Fibroblast of lung (primary cell): Measurements from ENCODE around the gene RFX2.

ENCODE experiments used
- EZH2 ChIP-seq: IDR thresholded peaks from 2 replicates; pipeline ENCODE4 v1.5.1; 2012; ENCODE audit warnings: low read length, control low read depth, mild to moderate bottlenecking; ENCODE audit errors: missing control alignments
- TF ChIP-seq, protein P1 (sequence below), 2 donors: IDR thresholded peaks in 1 of 2; conservative IDR thresholded peaks in 1 of 2; 1 replicate in 1 of 2; 2 replicates in 1 of 2; pipeline ENCODE4 v1.5.1; 2011 to 2012; ENCODE audit warnings: low read length in 2 of 2, control low read depth in 1 of 2, inconsistent platforms in 1 of 2, low read depth in 1 of 2, mild to moderate bottlenecking in 1 of 2

DNA sequence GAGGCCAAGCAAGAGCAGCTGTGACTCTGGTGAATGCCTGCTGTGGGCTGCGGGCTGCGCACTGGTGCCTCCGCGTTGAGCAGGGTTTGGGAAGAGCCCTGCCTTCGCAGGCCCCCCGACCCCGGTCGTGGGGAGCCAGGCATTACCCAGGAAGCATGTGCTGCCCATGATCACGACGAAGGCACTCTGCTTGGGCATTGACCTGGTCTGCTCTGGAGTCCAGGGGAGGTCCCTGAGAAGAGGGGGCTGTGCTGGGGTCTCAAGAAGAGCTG is 151.5 kb downstream of the RFX2 start:
- TF ChIP-seq EZH2, result no peak
- TF ChIP-seq, protein P1, sequence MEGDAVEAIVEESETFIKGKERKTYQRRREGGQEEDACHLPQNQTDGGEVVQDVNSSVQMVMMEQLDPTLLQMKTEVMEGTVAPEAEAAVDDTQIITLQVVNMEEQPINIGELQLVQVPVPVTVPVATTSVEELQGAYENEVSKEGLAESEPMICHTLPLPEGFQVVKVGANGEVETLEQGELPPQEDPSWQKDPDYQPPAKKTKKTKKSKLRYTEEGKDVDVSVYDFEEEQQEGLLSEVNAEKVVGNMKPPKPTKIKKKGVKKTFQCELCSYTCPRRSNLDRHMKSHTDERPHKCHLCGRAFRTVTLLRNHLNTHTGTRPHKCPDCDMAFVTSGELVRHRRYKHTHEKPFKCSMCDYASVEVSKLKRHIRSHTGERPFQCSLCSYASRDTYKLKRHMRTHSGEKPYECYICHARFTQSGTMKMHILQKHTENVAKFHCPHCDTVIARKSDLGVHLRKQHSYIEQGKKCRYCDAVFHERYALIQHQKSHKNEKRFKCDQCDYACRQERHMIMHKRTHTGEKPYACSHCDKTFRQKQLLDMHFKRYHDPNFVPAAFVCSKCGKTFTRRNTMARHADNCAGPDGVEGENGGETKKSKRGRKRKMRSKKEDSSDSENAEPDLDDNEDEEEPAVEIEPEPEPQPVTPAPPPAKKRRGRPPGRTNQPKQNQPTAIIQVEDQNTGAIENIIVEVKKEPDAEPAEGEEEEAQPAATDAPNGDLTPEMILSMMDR (conservative IDR thresholded peaks at IDR 0.05 in 1 of 2, IDR thresholded peaks at IDR 0.05 in 1 of 2; ENCODE audit: low read depth in 1 of 2, low read length in 2 of 2), result no peak
